HCT116 (cell line): Measurements from ENCODE around the gene SLC45A2. TPM values are rescaled to one million over a fixed set of nuclear protein-coding genes. Genes with fewer than 3 reads are reported as not detected.
"Not testable (repeated sequence)": the region's sequence is repeated elsewhere in the genome, so short reads cannot be mapped to it uniquely, and the experiment has no call there.

Experiments
- ATAC-seq: fragments of 200-7000 bp; cut with Tn5 transposase; 2 replicates; pipeline ENCODE4 v1.9.1; 2020; ENCODE audit warnings: mild to moderate bottlenecking, moderate library complexity
- BruUV-seq: library from RNA; stranded (reverse); fragments of 400-500 nt; replicated peaks from 2 replicates; lab custom pipeline; 2021; lab: Mats Ljungman, UMichigan
- CTCF ChIA-PET: fragments of 300-600 bp; sonication (Branson Sonifier 250); formaldehyde crosslinking; loops from one replicate; lab custom pipeline; 2021; ENCODE audit warnings: antibody characterized with exemption; lab: Charles Lee
- POLR2A ChIA-PET: fragments of 300-600, 350-600 bp; sonication (Branson Sonifier 250); formaldehyde crosslinking; loops from one replicate; lab custom pipeline; 2021; ENCODE audit warnings: antibody characterized with exemption; lab: Charles Lee
- RAD21 ChIA-PET, 2 experiments: fragments of 300-600 bp; sonication (Branson Sonifier 250); formaldehyde crosslinking; loops; one replicate each; lab custom pipeline; 2023; ENCODE audit warnings: low total read pairs in 2 of 2; ENCODE audit not compliant: uncharacterized antibody in 2 of 2, unreplicated experiment in 2 of 2, low non-redundant PET in 1 of 2; lab: Charles Lee
- DNase-seq: peaks from one replicate; pipeline ENCODE4 v3.0.0-alpha.2; 2010; ENCODE audit warnings: low read depth, low spot score
- H2AFZ ChIP-seq: fragments of 200-600 bp; shearing (Covaris generic), sonication (generic); 2 replicates; pipeline ENCODE4 v1.6.1; 2017; ENCODE audit warnings: low read depth, mixed run types, mixed read lengths, antibody characterized with exemption, low read length; ENCODE audit not compliant: poor library complexity, severe bottlenecking
- H3K27ac ChIP-seq: 2 replicates; pipeline ENCODE4 v1.5.1; 2012; ENCODE audit warnings: low read depth, low read length
- H3K27me3 ChIP-seq: fragments of 200-600 bp; sonication (generic); 2 replicates; pipeline ENCODE4 v1.6.1; 2016; ENCODE audit warnings: mixed run types, low read length, mixed read lengths; ENCODE audit not compliant: insufficient read depth
- H3K36me3 ChIP-seq, 2 experiments: fragments of 200-500 bp in 1 of 2; fragments of 200-600 bp in 1 of 2; sonication (Bioruptor generic) in 1 of 2; sonication (generic) in 1 of 2; 2 replicates each; pipeline versions ENCODE4 v1.5.1 to v1.6.1; 2014 to 2016; ENCODE audit warnings: low read length in 2 of 2, inconsistent platforms in 1 of 2, mixed read lengths in 1 of 2, mixed run types in 1 of 2; ENCODE audit not compliant: insufficient read depth in 2 of 2, control insufficient read depth in 1 of 2
- H3K4me1 ChIP-seq, 2 experiments: fragments of 200-600 bp in 1 of 2; sonication (generic) in 1 of 2; 2 replicates each; pipeline versions ENCODE4 v1.5.1 to v1.6.1; 2012 to 2017; ENCODE audit warnings: low read length in 2 of 2, inconsistent platforms in 1 of 2, mild to moderate bottlenecking in 1 of 2, mixed read lengths in 1 of 2, mixed run types in 1 of 2, moderate library complexity in 1 of 2; ENCODE audit not compliant: insufficient read depth in 2 of 2, control insufficient read depth in 1 of 2
- H3K4me2 ChIP-seq: fragments of 200-600 bp; sonication (generic); 2 replicates; pipeline ENCODE4 v1.6.1; 2017; ENCODE audit warnings: mixed run types, low read length, mixed read lengths
- H3K4me3 ChIP-seq, 2 experiments: fragments of 200-600 bp in 1 of 2; sonication (generic) in 1 of 2; replicated peaks in 1 of 2; 2 replicates each; pipeline ENCODE4 v1.5.1; 2011 to 2016; ENCODE audit warnings: low read length in 2 of 2, control low read depth in 1 of 2, low read depth in 1 of 2, mild to moderate bottlenecking in 1 of 2, mixed read lengths in 1 of 2, mixed run types in 1 of 2
- H3K79me2 ChIP-seq: fragments of 200-600 bp; sonication (generic); 2 replicates; pipeline ENCODE4 v1.6.1; 2017; ENCODE audit warnings: mild to moderate bottlenecking, mixed run types, low read length, moderate library complexity, mixed read lengths; ENCODE audit not compliant: insufficient read depth
- H3K9ac ChIP-seq: fragments of 200-600 bp; sonication (generic); 2 replicates; pipeline ENCODE4 v1.6.1; 2016; ENCODE audit warnings: low read length, mixed read lengths
- H3K9me2 ChIP-seq: fragments of 200-600 bp; sonication (generic), shearing (Covaris generic); 2 replicates; pipeline ENCODE4 v1.6.1; 2017; ENCODE audit warnings: mixed run types, mild to moderate bottlenecking, moderate library complexity; ENCODE audit not compliant: insufficient read depth
- H3K9me3 ChIP-seq, 2 experiments: fragments of 200-500 bp in 1 of 2; fragments of 200-600 bp in 1 of 2; sonication (Bioruptor generic) in 1 of 2; sonication (generic) in 1 of 2; 2 replicates each; pipeline ENCODE4 v1.6.1; 2014 to 2017; ENCODE audit warnings: low read length in 2 of 2, mixed read lengths in 2 of 2, inconsistent platforms in 1 of 2, low read depth in 1 of 2, mild to moderate bottlenecking in 1 of 2, mixed run types in 1 of 2, moderate library complexity in 1 of 2; ENCODE audit not compliant: control insufficient read depth in 1 of 2, insufficient read depth in 1 of 2
- H4K20me1 ChIP-seq: fragments of 200-600 bp; sonication (generic), shearing (Covaris generic); 2 replicates; pipeline ENCODE4 v1.6.1; 2017; ENCODE audit warnings: mixed run types, mild to moderate bottlenecking, moderate library complexity; ENCODE audit not compliant: insufficient read depth
- ATF3 ChIP-seq: IDR thresholded peaks from 2 replicates; pipeline ENCODE4 v1.6.1; 2012
- CBX3 ChIP-seq: IDR thresholded peaks from 2 replicates; pipeline ENCODE4 v1.6.1; 2012; ENCODE audit warnings: low read depth
- CTCF ChIP-seq, 3 experiments: fragments of 200-600 bp in 1 of 3; sonication (generic) in 1 of 3; IDR thresholded peaks in 2 of 3; conservative IDR thresholded peaks in 1 of 3; 2 replicates each; pipeline ENCODE4 v1.5.1; 2012 to 2017; ENCODE audit warnings: low read depth in 2 of 3, low read length in 2 of 3, antibody characterized with exemption in 1 of 3, borderline replicate concordance in 1 of 3, control low read depth in 1 of 3, mild to moderate bottlenecking in 1 of 3, mixed read lengths in 1 of 3, mixed run types in 1 of 3, moderate library complexity in 1 of 3; ENCODE audit not compliant: insufficient read depth in 1 of 3
- EGR1 ChIP-seq: IDR thresholded peaks from 2 replicates; pipeline ENCODE4 v1.6.1; 2012; ENCODE audit warnings: low read depth
- EZH2 ChIP-seq: fragments of 200-600 bp; sonication (generic); IDR thresholded peaks from 2 replicates; pipeline ENCODE4 v1.6.1; 2017; ENCODE audit warnings: antibody characterized with exemption, mixed run types
- EZH2phosphoT487 ChIP-seq: fragments of 200-600 bp; IDR thresholded peaks from 2 replicates; pipeline ENCODE4 v1.6.1; 2018; ENCODE audit warnings: antibody characterized with exemption, borderline replicate concordance
- FOSL1 ChIP-seq: IDR thresholded peaks from 2 replicates; pipeline ENCODE4 v1.6.1; 2012; ENCODE audit warnings: low read depth
- JUND ChIP-seq: IDR thresholded peaks from 2 replicates; pipeline ENCODE4 v1.6.1; 2012
- MAX ChIP-seq: IDR thresholded peaks from 2 replicates; pipeline ENCODE4 v1.6.1; 2012
- REST ChIP-seq: IDR thresholded peaks from 2 replicates; pipeline ENCODE4 v1.6.1; 2012; ENCODE audit warnings: low read depth
- SP1 ChIP-seq: IDR thresholded peaks from 2 replicates; pipeline ENCODE4 v1.6.1; 2012; ENCODE audit warnings: low read depth
- YY1 ChIP-seq: IDR thresholded peaks from 2 replicates; pipeline ENCODE4 v1.6.1; 2011; ENCODE audit warnings: low read length, low read depth, moderate library complexity, mild to moderate bottlenecking; ENCODE audit not compliant: insufficient replicate concordance; ENCODE audit errors: extremely low read depth
- intact Hi-C: fragments of 100-400 bp; cut with micrococcal nuclease; formaldehyde crosslinking; loops from 2 replicates; pipeline ENCODE4 v1.10.0; 2022
- total RNA-seq: library from RNA; stranded (reverse); gene quantifications from one replicate; pipeline ENCODE4 v1.2.1, GENCODE V29; 2021; ENCODE audit not compliant: unreplicated experiment
- TF ChIP-seq, protein P1 (sequence below): IDR thresholded peaks from 2 replicates; pipeline ENCODE4 v1.6.1; 2011; ENCODE audit warnings: mild to moderate bottlenecking, low read length, moderate library complexity; ENCODE audit not compliant: insufficient replicate concordance; ENCODE audit errors: extremely low read depth

The SLC45A2 gene
- total RNA-seq, 1 experiment from 2014 or later, result not detected

GRCh38 chr5:34010146-34010545 lies 25.7 kb upstream of the SLC45A2 start:
- intact Hi-C loops, CTCF ChIA-PET, H3K79me2 ChIP-seq, H3K9me3 ChIP-seq, H3K9me2 ChIP-seq, H3K9ac ChIP-seq, H2AFZ ChIP-seq, H4K20me1 ChIP-seq, BruUV-seq, RAD21 ChIA-PET, H3K4me3 ChIP-seq, H3K4me2 ChIP-seq, H3K27ac ChIP-seq, H3K4me1 ChIP-seq, POLR2A ChIA-PET, ATAC-seq, H3K27me3 ChIP-seq, DNase-seq, H3K36me3 ChIP-seq: not testable (repeated sequence)

DNA sequence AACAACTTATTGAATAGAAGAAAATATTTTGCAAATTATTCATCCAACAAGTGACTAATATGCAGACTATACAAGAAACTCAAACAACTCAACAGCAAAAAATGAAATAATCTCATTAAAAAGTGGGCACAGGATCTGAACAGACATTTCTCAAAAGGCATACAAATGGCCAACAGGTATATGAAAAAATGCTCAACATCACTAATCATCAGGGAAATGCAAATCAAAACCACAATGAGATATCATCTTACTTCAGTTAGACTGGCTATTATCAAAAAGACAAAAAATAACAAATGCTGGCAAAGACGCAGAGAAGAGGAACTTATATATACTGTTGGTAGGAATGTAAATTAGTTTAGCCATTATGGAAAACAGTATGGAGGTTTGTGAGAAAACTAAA lies 25.1 kb upstream of the SLC45A2 start:
- no peaks in the 10 kb centered on the region for H3K79me2 ChIP-seq
- no peak overlapping the region for H2AFZ ChIP-seq
- no peak overlapping the region for H3K4me2 ChIP-seq
- no peak overlapping the region for H3K27ac ChIP-seq
- H3K9me2 ChIP-seq, result no peaks in the 10 kb centered on the region
- RAD21 ChIA-PET, result no interaction called here
- BruUV-seq, result no TSS peak
- ATAC-seq (no peak), DNase-seq (no peak)
- H3K4me3 ChIP-seq, result no peak overlapping the region
- H3K36me3 ChIP-seq, result no peaks in the 10 kb centered on the region
- CTCF ChIA-PET, result no interaction called here
- no peaks in the 10 kb centered on the region for H3K27me3 ChIP-seq
- no peaks in the 10 kb centered on the region for H4K20me1 ChIP-seq
- POLR2A ChIA-PET, result no interaction called here
- intact Hi-C loops, result no loop called here
- peaks cover 6% of the 10 kb centered on the region in 2 experiments; a peak in 2 of 4 replicates for H3K4me1 ChIP-seq
- H3K9ac ChIP-seq, result no peak overlapping the region
- no peaks in the 10 kb centered on the region for H3K9me3 ChIP-seq
- no peak for TF ChIP-seq SP1
- no peak for TF ChIP-seq YY1
- no peak for TF ChIP-seq CBX3
- TF ChIP-seq MAX, result no peak
- no peak for TF ChIP-seq ATF3
- no peak for TF ChIP-seq FOSL1
- no peak for TF ChIP-seq JUND
- TF ChIP-seq EGR1, result no peak
- no peak for TF ChIP-seq EZH2phosphoT487
- TF ChIP-seq, protein P1, sequence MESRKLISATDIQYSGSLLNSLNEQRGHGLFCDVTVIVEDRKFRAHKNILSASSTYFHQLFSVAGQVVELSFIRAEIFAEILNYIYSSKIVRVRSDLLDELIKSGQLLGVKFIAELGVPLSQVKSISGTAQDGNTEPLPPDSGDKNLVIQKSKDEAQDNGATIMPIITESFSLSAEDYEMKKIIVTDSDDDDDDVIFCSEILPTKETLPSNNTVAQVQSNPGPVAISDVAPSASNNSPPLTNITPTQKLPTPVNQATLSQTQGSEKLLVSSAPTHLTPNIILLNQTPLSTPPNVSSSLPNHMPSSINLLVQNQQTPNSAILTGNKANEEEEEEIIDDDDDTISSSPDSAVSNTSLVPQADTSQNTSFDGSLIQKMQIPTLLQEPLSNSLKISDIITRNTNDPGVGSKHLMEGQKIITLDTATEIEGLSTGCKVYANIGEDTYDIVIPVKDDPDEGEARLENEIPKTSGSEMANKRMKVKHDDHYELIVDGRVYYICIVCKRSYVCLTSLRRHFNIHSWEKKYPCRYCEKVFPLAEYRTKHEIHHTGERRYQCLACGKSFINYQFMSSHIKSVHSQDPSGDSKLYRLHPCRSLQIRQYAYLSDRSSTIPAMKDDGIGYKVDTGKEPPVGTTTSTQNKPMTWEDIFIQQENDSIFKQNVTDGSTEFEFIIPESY, result no peak
- no peak for TF ChIP-seq CTCF (IDR thresholded peaks at IDR 0.05 in 2 of 3, conservative IDR thresholded peaks at IDR 0.05 in 1 of 3; ENCODE audit: borderline replicate concordance in 1 of 3, insufficient read depth in 1 of 3, low read depth in 2 of 3, low read length in 2 of 3)
- TF ChIP-seq EZH2, result no peak
- TF ChIP-seq REST, result no peak
